Tibial nerve (tissue), 4 donors: ENCODE measurements around the gene ECHS1.

Experiments
- EP300 ChIP-seq, 2 donors: sonication (generic); formaldehyde crosslinking; IDR thresholded peaks; one replicate each; pipeline ENCODE4 v1.6.1; 2017; ENCODE audit warnings: antibody characterized with exemption in 2 of 2, mild to moderate bottlenecking in 1 of 2
- TF ChIP-seq, protein P1 (sequence below), 5 experiments: fragments of 200-600 bp in 3 of 5; fragments of 450-650 bp in 2 of 5; sonication (generic) in 3 of 5; IDR thresholded peaks; one replicate each; pipeline ENCODE4 v1.5.1; 2016 to 2019; ENCODE audit warnings: antibody characterized with exemption in 5 of 5, mild to moderate bottlenecking in 3 of 5, moderate library complexity in 2 of 5

DNA sequence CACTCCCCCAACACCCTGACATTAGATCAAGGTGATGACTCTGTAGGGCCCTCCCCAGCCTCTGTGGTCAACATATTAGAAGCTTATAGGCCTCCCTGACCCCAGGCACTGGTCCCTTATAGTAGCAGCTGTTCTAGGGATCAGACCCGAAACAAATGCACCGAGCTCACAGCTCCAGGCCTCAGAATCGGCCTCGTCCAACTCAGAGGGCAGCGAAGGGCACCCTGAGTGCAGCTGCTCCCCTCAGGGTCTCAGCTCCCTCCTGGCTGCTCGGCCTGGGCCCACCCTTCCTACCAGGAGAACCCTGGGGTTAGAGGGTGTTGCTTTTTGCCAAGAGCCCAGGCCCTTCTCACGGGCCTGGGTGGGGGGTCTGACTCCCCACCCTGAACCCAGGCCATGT, 5.0 kb downstream of the ECHS1 start:
- TF ChIP-seq, protein P1, sequence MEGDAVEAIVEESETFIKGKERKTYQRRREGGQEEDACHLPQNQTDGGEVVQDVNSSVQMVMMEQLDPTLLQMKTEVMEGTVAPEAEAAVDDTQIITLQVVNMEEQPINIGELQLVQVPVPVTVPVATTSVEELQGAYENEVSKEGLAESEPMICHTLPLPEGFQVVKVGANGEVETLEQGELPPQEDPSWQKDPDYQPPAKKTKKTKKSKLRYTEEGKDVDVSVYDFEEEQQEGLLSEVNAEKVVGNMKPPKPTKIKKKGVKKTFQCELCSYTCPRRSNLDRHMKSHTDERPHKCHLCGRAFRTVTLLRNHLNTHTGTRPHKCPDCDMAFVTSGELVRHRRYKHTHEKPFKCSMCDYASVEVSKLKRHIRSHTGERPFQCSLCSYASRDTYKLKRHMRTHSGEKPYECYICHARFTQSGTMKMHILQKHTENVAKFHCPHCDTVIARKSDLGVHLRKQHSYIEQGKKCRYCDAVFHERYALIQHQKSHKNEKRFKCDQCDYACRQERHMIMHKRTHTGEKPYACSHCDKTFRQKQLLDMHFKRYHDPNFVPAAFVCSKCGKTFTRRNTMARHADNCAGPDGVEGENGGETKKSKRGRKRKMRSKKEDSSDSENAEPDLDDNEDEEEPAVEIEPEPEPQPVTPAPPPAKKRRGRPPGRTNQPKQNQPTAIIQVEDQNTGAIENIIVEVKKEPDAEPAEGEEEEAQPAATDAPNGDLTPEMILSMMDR (IDR thresholded peaks at IDR 0.05): no peak
- TF ChIP-seq EP300 (IDR thresholded peaks at IDR 0.05): no peak
